Keratinocyte (primary cell): ENCODE data around the gene DKK3. TPM values are rescaled to one million over a fixed set of nuclear protein-coding genes. Genes with fewer than 3 reads are reported as not detected.

Source experiments
- DNase-seq: peaks from one replicate; pipeline ENCODE4 v3.0.0-alpha.2; 2011; ENCODE audit warnings: low read depth, missing footprints, low spot score
- FAIRE-seq: peaks from 2 replicates; lab custom pipeline; 2011; peaks lifted over from hg19 to GRCh38; lab: Jason Lieb, UNC
- H2AFZ ChIP-seq: 2 replicates; pipeline ENCODE4 v1.6.0; 2012; ENCODE audit warnings: low read length, control low read depth, inconsistent platforms; ENCODE audit not compliant: control insufficient read depth
- H3K27ac ChIP-seq: 2 replicates; pipeline ENCODE4 v1.5.1; 2011; ENCODE audit warnings: low read length; ENCODE audit not compliant: control insufficient read depth, insufficient read depth
- H3K27me3 ChIP-seq: 3 replicates; pipeline ENCODE4 v1.6.0; 2011; ENCODE audit warnings: low read length; ENCODE audit not compliant: control insufficient read depth, insufficient read depth; ENCODE audit errors: extremely low read depth
- H3K36me3 ChIP-seq, 2 experiments: 2 replicates in 1 of 2; 3 replicates in 1 of 2; pipeline ENCODE4 v1.5.1; 2011; ENCODE audit warnings: low read length in 2 of 2, mild to moderate bottlenecking in 1 of 2; ENCODE audit not compliant: control insufficient read depth in 2 of 2, insufficient read depth in 2 of 2; ENCODE audit errors: extremely low read depth in 1 of 2
- H3K4me1 ChIP-seq: 3 replicates; pipeline ENCODE4 v1.5.1; 2011; ENCODE audit warnings: low read length; ENCODE audit not compliant: control insufficient read depth, insufficient read depth; ENCODE audit errors: extremely low read depth
- H3K4me2 ChIP-seq: 3 replicates; pipeline ENCODE4 v1.6.0; 2011; ENCODE audit warnings: low read depth, low read length; ENCODE audit not compliant: control insufficient read depth, insufficient read depth; ENCODE audit errors: extremely low read depth
- H3K4me3 ChIP-seq, 3 experiments: fragments of 200-600 bp in 1 of 3; sonication (generic) in 1 of 3; 2 replicates in 2 of 3; 3 replicates in 1 of 3; pipeline ENCODE4 v1.5.1; 2011 to 2016; ENCODE audit warnings: low read length in 3 of 3, mild to moderate bottlenecking in 3 of 3, control low read depth in 2 of 3, inconsistent platforms in 1 of 3, low read depth in 1 of 3, mixed read lengths in 1 of 3, mixed run types in 1 of 3, moderate library complexity in 1 of 3; ENCODE audit not compliant: control insufficient read depth in 2 of 3, insufficient read depth in 2 of 3; ENCODE audit errors: extremely low read depth in 1 of 3
- H3K79me2 ChIP-seq: 2 replicates; pipeline ENCODE4 v1.6.0; 2012; ENCODE audit warnings: low read length; ENCODE audit not compliant: control insufficient read depth, insufficient read depth
- H3K9ac ChIP-seq: 3 replicates; pipeline ENCODE4 v1.6.0; 2011; ENCODE audit warnings: low read length; ENCODE audit not compliant: control insufficient read depth, insufficient read depth; ENCODE audit errors: extremely low read depth
- H3K9me1 ChIP-seq: 3 replicates; pipeline ENCODE4 v1.6.0; 2011; ENCODE audit warnings: low read length; ENCODE audit not compliant: control insufficient read depth, insufficient read depth; ENCODE audit errors: extremely low read depth
- H3K9me3 ChIP-seq: 2 replicates; pipeline ENCODE4 v1.5.1; 2012; ENCODE audit warnings: low read depth, low read length; ENCODE audit not compliant: control insufficient read depth
- H4K20me1 ChIP-seq: 3 replicates; pipeline ENCODE4 v1.6.0; 2011; ENCODE audit warnings: low read length; ENCODE audit not compliant: control insufficient read depth, insufficient read depth; ENCODE audit errors: extremely low read depth
- EZH2 ChIP-seq: IDR thresholded peaks from one replicate; pipeline ENCODE4 v1.6.1; 2012; ENCODE audit warnings: inconsistent platforms, mild to moderate bottlenecking, low read length, moderate library complexity
- dilution Hi-C: fragments of 300-500 bp; cut with MboI; formaldehyde crosslinking; loops from one replicate; pipeline ENCODE4 v1.7.0; 2020; ENCODE audit warnings: low sequenced_read_pairs; ENCODE audit not compliant: extremely low pct_ligation_motif_present
- polyA plus RNA-seq, 5 experiments: library from polyadenylated mRNA; depleted of rRNA in 3 of 5; stranded (reverse) in 3 of 5; stranded (forward) in 1 of 5; unstranded in 1 of 5; fragments of >200 nt; gene quantifications; 1 replicate in 1 of 5; 2 replicates in 3 of 5; 3 replicates in 1 of 5; pipeline versions ENCODE4 v1.2.1 to v1.2.3, GENCODE V29; 2011 to 2012; ENCODE audit warnings: missing spikeins in 2 of 5, low read depth in 1 of 5, low replicate concordance in 1 of 5
- TF ChIP-seq, protein P1 (sequence below), 3 experiments: IDR thresholded peaks in 1 of 3; conservative IDR thresholded peaks in 1 of 3; optimal IDR thresholded peaks in 1 of 3; 2 replicates in 2 of 3; 3 replicates in 1 of 3; pipeline versions ENCODE3 to v1.5.1; 2011; ENCODE audit warnings: low read length in 3 of 3, mild to moderate bottlenecking in 3 of 3, moderate library complexity in 2 of 3, control low read depth in 1 of 3, inconsistent platforms in 1 of 3; ENCODE audit not compliant: insufficient read depth in 2 of 3; ENCODE audit errors: extremely low read depth in 1 of 3

The DKK3 gene
- polyA plus RNA-seq, 1 donor (not counting 4 experiments of a cell fraction or from before 2014, with no cell fraction given): 712 TPM

DNA sequence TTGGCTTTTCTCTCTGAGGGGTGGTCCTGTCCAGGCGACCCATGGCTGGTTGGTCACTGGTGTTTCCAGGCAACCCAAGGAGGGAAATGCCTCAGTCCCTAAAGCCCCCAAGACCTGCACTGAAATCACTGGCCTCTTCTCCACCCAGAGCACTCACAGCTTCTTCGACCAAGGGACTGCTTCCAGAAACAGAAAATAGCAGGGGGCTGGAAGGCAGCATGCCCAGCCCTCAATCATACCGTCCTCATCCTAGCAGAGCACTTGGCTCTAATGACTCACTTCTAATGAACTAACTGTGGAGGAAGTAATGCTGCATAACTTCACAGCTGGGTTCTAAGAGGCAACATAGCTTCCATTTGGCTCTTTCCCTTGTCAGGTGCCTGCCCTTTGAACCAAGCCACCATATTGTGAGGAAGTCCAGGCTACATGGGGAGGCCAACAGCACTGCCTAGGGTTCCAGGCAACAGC lies 27.6 kb downstream of the DKK3 start:
- Histone ChIP-seq H3K9me1 (no peaks in the 10 kb centered on the region), H3K4me1 (peaks cover 75% of the 10 kb centered on the region), H2AFZ (no peak overlapping the region), H3K4me3 (no peak overlapping the region), H3K27me3 (no peaks in the 10 kb centered on the region), H3K9me3 (no peaks in the 10 kb centered on the region), H3K9ac (no peak overlapping the region), H3K4me2 (no peak overlapping the region), H3K36me3 (peaks cover 7 to 23% of the 10 kb centered on the region in 2 experiments), H3K27ac (peak overlapping the region; percentile 49), H3K79me2 (peaks cover 19% of the 10 kb centered on the region), H4K20me1 (no peaks in the 10 kb centered on the region)
- TF ChIP-seq, protein P1, sequence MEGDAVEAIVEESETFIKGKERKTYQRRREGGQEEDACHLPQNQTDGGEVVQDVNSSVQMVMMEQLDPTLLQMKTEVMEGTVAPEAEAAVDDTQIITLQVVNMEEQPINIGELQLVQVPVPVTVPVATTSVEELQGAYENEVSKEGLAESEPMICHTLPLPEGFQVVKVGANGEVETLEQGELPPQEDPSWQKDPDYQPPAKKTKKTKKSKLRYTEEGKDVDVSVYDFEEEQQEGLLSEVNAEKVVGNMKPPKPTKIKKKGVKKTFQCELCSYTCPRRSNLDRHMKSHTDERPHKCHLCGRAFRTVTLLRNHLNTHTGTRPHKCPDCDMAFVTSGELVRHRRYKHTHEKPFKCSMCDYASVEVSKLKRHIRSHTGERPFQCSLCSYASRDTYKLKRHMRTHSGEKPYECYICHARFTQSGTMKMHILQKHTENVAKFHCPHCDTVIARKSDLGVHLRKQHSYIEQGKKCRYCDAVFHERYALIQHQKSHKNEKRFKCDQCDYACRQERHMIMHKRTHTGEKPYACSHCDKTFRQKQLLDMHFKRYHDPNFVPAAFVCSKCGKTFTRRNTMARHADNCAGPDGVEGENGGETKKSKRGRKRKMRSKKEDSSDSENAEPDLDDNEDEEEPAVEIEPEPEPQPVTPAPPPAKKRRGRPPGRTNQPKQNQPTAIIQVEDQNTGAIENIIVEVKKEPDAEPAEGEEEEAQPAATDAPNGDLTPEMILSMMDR (optimal IDR thresholded peaks at IDR 0.05 in 1 of 3, IDR thresholded peaks at IDR 0.05 in 1 of 3, conservative IDR thresholded peaks at IDR 0.05 in 1 of 3; ENCODE audit: extremely low read depth in 1 of 3, insufficient read depth in 2 of 3, low read length in 3 of 3): no peak
- TF ChIP-seq EZH2: no peak
- FAIRE-seq (peak; percentile 88), DNase-seq (no peak)
- dilution Hi-C loops: no loop called here

- dilution Hi-C loops: no loop called here
- no peak for TF ChIP-seq EZH2
- TF ChIP-seq, protein P1 (optimal IDR thresholded peaks at IDR 0.05 in 1 of 3, IDR thresholded peaks at IDR 0.05 in 1 of 3, conservative IDR thresholded peaks at IDR 0.05 in 1 of 3; ENCODE audit: extremely low read depth in 1 of 3, insufficient read depth in 2 of 3, low read length in 3 of 3): no peak
- peaks cover 75% of the 10 kb centered on the region for H3K4me1 ChIP-seq
- no peaks in the 10 kb centered on the region for H3K9me3 ChIP-seq
- no peaks in the 10 kb centered on the region for H4K20me1 ChIP-seq
- no peak overlapping the region for H3K4me3 ChIP-seq
- DNase-seq (no peak), FAIRE-seq (peak; percentile 76)
- H3K36me3 ChIP-seq: peaks cover 8 to 20% of the 10 kb centered on the region in 2 experiments
- H3K27ac ChIP-seq: peak overlapping the region; percentile 49
- H3K27me3 ChIP-seq: no peaks in the 10 kb centered on the region
- H3K9ac ChIP-seq: no peak overlapping the region
- peaks cover 16% of the 10 kb centered on the region for H3K79me2 ChIP-seq
- H3K4me2 ChIP-seq: peak overlapping the region; percentile 23
- H2AFZ ChIP-seq: no peak overlapping the region
- no peaks in the 10 kb centered on the region for H3K9me1 ChIP-seq
Observed at GRCh38 chr11:11980200-11980599, 28.2 kb downstream of the DKK3 start.
